Upper lobe of left lung (tissue), 4 donors: ENCODE measurements around the gene ADAT2.

Source experiments
- CTCF ChIP-seq, 6 experiments: fragments of 450-650 bp in 4 of 6; fragments of 200-600 bp in 2 of 6; sonication (generic) in 2 of 6; IDR thresholded peaks; one replicate each; pipeline ENCODE4 v1.5.1; 2016 to 2019; ENCODE audit warnings: antibody characterized with exemption in 6 of 6
- POLR2A ChIP-seq, 4 donors: fragments of 450-650 bp; IDR thresholded peaks; one replicate each; pipeline ENCODE4 v1.5.1; 2016 to 2017; ENCODE audit warnings: antibody characterized with exemption in 4 of 4, mild to moderate bottlenecking in 2 of 4

- TF ChIP-seq CTCF (IDR thresholded peaks at IDR 0.05) (no peak), POLR2A (IDR thresholded peaks at IDR 0.05) (no peak)
Observed at GRCh38 chr6:143490244-143490643, 39.7 kb upstream of the ADAT2 start.
